ENCODE measurements around the gene AGPAT4. TPM values are rescaled to one million over a fixed set of nuclear protein-coding genes. Genes with fewer than 3 reads are reported as not detected.

Gene AGPAT4
- total RNA-seq, 1 donor from 2014 or later: 19.7 TPM

- intact Hi-C loops (cut with DNase I): no loop called here
- no peaks in the 10 kb centered on the region for H3K36me3 ChIP-seq
- ATAC-seq (no peak), DNase-seq (no peak)
- H3K27ac ChIP-seq: no peak overlapping the region
- H3K9me3 ChIP-seq: no peaks in the 10 kb centered on the region
- H3K4me3 ChIP-seq: no peak overlapping the region
- no peaks in the 10 kb centered on the region for H3K27me3 ChIP-seq (ENCODE audit: low read depth)
- TF ChIP-seq CTCF (IDR thresholded peaks at IDR 0.05): no peak
- H3K4me1 ChIP-seq: peaks cover 21% of the 10 kb centered on the region
Measured at GRCh38 chr6:161222706-161223234, 51.1 kb downstream of the AGPAT4 start.

DNA sequence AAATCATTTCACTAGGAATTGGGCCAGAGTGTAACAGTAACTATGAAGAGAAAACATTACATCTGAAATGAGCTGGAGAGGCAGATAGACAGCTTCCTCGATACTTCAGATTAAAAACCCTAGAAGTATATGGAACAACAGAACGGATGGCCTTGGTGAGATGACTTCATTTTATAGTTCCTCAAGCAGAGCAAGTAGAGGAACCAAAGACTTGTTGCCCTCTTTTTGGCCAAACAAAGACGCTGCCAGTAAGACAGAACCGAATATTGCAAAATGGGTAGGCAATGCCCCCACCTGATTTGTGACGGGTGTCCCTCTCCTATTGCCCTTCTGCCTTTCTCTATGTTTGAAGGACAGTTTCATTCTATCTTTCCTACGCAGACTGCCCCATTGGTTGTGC, 53.5 kb downstream of the AGPAT4 start:
- no peak for ATAC-seq
- no peak for DNase-seq
- H3K27ac ChIP-seq: no peak overlapping the region
- H3K4me3 ChIP-seq: no peak overlapping the region
- no peaks in the 10 kb centered on the region for H3K36me3 ChIP-seq
- no peaks in the 10 kb centered on the region for H3K27me3 ChIP-seq (ENCODE audit: low read depth)
- H3K4me1 ChIP-seq: no peaks in the 10 kb centered on the region
- TF ChIP-seq CTCF (IDR thresholded peaks at IDR 0.05): no peak
- no peaks in the 10 kb centered on the region for H3K9me3 ChIP-seq
- intact Hi-C loops (cut with DNase I): no loop called here

DNA sequence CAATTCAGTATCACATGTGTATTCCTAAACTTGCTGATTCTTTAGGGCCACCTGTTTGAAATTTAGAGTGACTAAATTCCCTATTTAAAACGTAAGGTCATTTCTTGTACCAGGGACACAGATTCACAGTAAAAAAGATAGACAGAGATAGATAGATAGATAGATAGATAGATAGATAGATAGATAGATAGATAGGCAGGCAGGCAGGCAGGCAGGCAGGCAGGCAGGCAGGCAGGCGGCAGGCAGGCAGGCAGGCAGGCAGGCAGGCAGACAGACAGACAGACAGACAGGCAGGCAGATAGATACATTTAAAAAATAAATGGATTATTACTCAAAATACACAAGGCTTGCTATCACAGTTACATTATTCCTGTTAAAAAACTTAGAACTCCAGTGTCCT, 54.2 kb downstream of the AGPAT4 start:
- H3K27ac ChIP-seq: no peak overlapping the region
- intact Hi-C loops (cut with DNase I): no loop called here
- no peaks in the 10 kb centered on the region for H3K4me1 ChIP-seq

GRCh38 chr6:161218222-161218621, 55.6 kb downstream of the AGPAT4 start:
- ATAC-seq: no peak
- intact Hi-C loops (cut with DNase I): no loop called here

More for the DNA sequence above, 54.2 kb downstream of the AGPAT4 start:
- no peaks in the 10 kb centered on the region for H3K36me3 ChIP-seq
- no peaks in the 10 kb centered on the region for H3K9me3 ChIP-seq
- DNase-seq (no peak), ATAC-seq (no peak)
- H3K27me3 ChIP-seq (ENCODE audit: low read depth): no peaks in the 10 kb centered on the region
- no peak for TF ChIP-seq CTCF (IDR thresholded peaks at IDR 0.05)
- H3K4me3 ChIP-seq: no peak overlapping the region

DNA sequence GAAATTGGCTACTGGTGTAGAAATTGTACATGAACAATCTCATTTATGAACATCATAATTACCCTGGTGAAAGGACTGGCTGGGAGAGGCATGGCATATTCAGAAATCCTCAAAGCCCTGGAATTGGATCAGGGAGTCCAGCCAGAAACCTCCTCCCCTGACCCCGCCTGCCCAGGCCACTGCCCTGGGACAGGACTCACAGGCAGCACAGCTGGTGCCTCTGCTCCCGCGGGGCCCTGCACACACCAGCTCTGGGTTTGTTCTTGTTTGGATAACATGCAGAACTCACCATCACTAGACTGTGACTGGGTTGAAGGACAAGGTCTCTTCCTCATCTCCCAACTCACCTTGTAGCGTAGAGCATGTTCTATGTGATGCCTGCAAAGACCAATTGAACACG, 56.2 kb downstream of the AGPAT4 start:
- no peaks in the 10 kb centered on the region for H3K9me3 ChIP-seq
- TF ChIP-seq CTCF (IDR thresholded peaks at IDR 0.05): no peak
- intact Hi-C loops (cut with DNase I): no loop called here
- no peak overlapping the region for H3K4me3 ChIP-seq
- no peaks in the 10 kb centered on the region for H3K36me3 ChIP-seq
- ATAC-seq: no peak
- H3K27me3 ChIP-seq (ENCODE audit: low read depth): no peaks in the 10 kb centered on the region
- no peak overlapping the region for H3K27ac ChIP-seq
- no peaks in the 10 kb centered on the region for H3K4me1 ChIP-seq
- DNase-seq: no peak

More at GRCh38 chr6:161218222-161218621, 55.6 kb downstream of the AGPAT4 start:
- Histone ChIP-seq H3K9me3 (no peaks in the 10 kb centered on the region), H3K27me3 (ENCODE audit: low read depth) (no peaks in the 10 kb centered on the region), H3K4me1 (no peaks in the 10 kb centered on the region), H3K36me3 (no peaks in the 10 kb centered on the region), H3K27ac (no peak overlapping the region), H3K4me3 (no peak overlapping the region)
- no peak for TF ChIP-seq CTCF (IDR thresholded peaks at IDR 0.05)
- DNase-seq: no peak
